Liver (tissue), 9 donors: ENCODE measurements around the gene FGD5. TPM values are rescaled to one million over a fixed set of nuclear protein-coding genes. Genes with fewer than 3 reads are reported as not detected.

ENCODE experiments used
- DNase-seq: peaks from one replicate; pipeline ENCODE4 v3.0.0-alpha.2; 2017; ENCODE audit warnings: low spot score
- H3K27ac ChIP-seq, 2 donors: one replicate each; pipeline ENCODE4 v1.7.0; 2013; ENCODE audit warnings: inconsistent platforms in 2 of 2, low read length in 2 of 2, control low read depth in 1 of 2, low read depth in 1 of 2, mild to moderate bottlenecking in 1 of 2
- H3K27me3 ChIP-seq, 4 donors: one replicate each; pipeline versions ENCODE4 v1.6.1 to v1.7.0; 2013; ENCODE audit warnings: low read length in 3 of 4, inconsistent platforms in 1 of 4, mild to moderate bottlenecking in 1 of 4, moderate library complexity in 1 of 4; ENCODE audit not compliant: control insufficient read depth in 4 of 4, insufficient read depth in 4 of 4
- H3K36me3 ChIP-seq, 4 donors: one replicate each; pipeline versions ENCODE4 v1.6.1 to v1.7.0; 2013; ENCODE audit warnings: low read length in 3 of 4, mild to moderate bottlenecking in 3 of 4, low read depth in 1 of 4, moderate library complexity in 1 of 4; ENCODE audit not compliant: control insufficient read depth in 4 of 4, insufficient read depth in 3 of 4
- H3K4me1 ChIP-seq, 4 donors: one replicate each; pipeline versions ENCODE4 v1.6.1 to v1.7.0; 2013; ENCODE audit warnings: low read length in 3 of 4, mild to moderate bottlenecking in 3 of 4, moderate library complexity in 1 of 4; ENCODE audit not compliant: control insufficient read depth in 4 of 4, insufficient read depth in 4 of 4
- H3K4me3 ChIP-seq, 3 donors: one replicate each; pipeline versions ENCODE4 v1.6.1 to v1.7.0; 2013; ENCODE audit warnings: low read length in 3 of 3, control low read depth in 1 of 3, low read depth in 1 of 3, mild to moderate bottlenecking in 1 of 3
- H3K9ac ChIP-seq, 2 donors: one replicate each; pipeline ENCODE4 v1.7.0; 2013; ENCODE audit warnings: low read length in 2 of 2, mild to moderate bottlenecking in 2 of 2, moderate library complexity in 2 of 2, control low read depth in 1 of 2, low read depth in 1 of 2
- H3K9me3 ChIP-seq, 4 donors: one replicate each; pipeline versions ENCODE4 v1.6.1 to v1.7.0; 2013; ENCODE audit warnings: low read length in 3 of 4; ENCODE audit not compliant: control insufficient read depth in 4 of 4
- CTCF ChIP-seq: fragments of 150-350 bp; IDR thresholded peaks from 2 replicates; pipeline ENCODE4 v1.5.1; 2017; ENCODE audit warnings: improper control_type of control experiment, low read depth, low read length; ENCODE audit not compliant: missing input control
- EGR1 ChIP-seq, 2 donors: IDR thresholded peaks; 2 replicates each; pipeline ENCODE4 v1.6.1; 2016 to 2018; ENCODE audit warnings: antibody characterized with exemption in 2 of 2, low read depth in 2 of 2
- GABPA ChIP-seq, 2 donors: IDR thresholded peaks in 1 of 2; conservative IDR thresholded peaks in 1 of 2; 2 replicates each; pipeline ENCODE4 v1.6.1; 2016; ENCODE audit warnings: antibody characterized with exemption in 2 of 2, mild to moderate bottlenecking in 1 of 2, moderate library complexity in 1 of 2
- HNF4A ChIP-seq, 2 donors: conservative IDR thresholded peaks; 2 replicates each; pipeline ENCODE4 v1.6.1; 2016; ENCODE audit warnings: antibody characterized with exemption in 2 of 2, mild to moderate bottlenecking in 2 of 2
- HNF4G ChIP-seq: IDR thresholded peaks from 2 replicates; pipeline ENCODE4 v1.6.1; 2016; ENCODE audit warnings: antibody characterized with exemption
- NR2F2 ChIP-seq: IDR thresholded peaks from 2 replicates; pipeline ENCODE4 v1.6.1; 2016; ENCODE audit warnings: antibody characterized with exemption
- RXRA ChIP-seq, 2 donors: IDR thresholded peaks; 2 replicates each; pipeline ENCODE4 v1.6.1; 2017 to 2018; ENCODE audit warnings: antibody characterized with exemption in 2 of 2, mild to moderate bottlenecking in 1 of 2
- SP1 ChIP-seq: IDR thresholded peaks from 2 replicates; pipeline ENCODE4 v1.6.1; 2018; ENCODE audit warnings: antibody characterized with exemption, mild to moderate bottlenecking
- TAF1 ChIP-seq: conservative IDR thresholded peaks from 2 replicates; pipeline ENCODE4 v1.6.1; 2016; ENCODE audit warnings: antibody characterized with exemption, mild to moderate bottlenecking
- YY1 ChIP-seq: IDR thresholded peaks from 2 replicates; pipeline ENCODE4 v1.6.1; 2016; ENCODE audit warnings: antibody characterized with exemption, mild to moderate bottlenecking
- WGBS: extraction: QIAGEN DNeasy Blood & Tissue Kit; methylation state at CpG from one replicate; pipeline ENCODE4 v1.1.7; 2013; 5-methylcytosine and 5-hydroxymethylcytosine counted together
- polyA plus RNA-seq, 2 donors: library from polyadenylated mRNA; stranded (reverse) in 1 of 2; unstranded in 1 of 2; fragments of 200-250 nt in 1 of 2; fragments of >200 nt in 1 of 2; fragmentation: Nextera tagmentation in 1 of 2; extraction: Ambion mirVana in 1 of 2; gene quantifications; one replicate each; pipeline versions ENCODE4 v1.2.1 to v1.2.3, GENCODE V29; 2013 to 2015
- total RNA-seq, 2 donors: library from RNA; depleted of rRNA; stranded (reverse); fragments of >200 nt; gene quantifications; one replicate each; pipeline ENCODE4 v1.2.3, GENCODE V29; 2014
- TF ChIP-seq, protein P1 (sequence below): IDR thresholded peaks from 2 replicates; pipeline ENCODE4 v1.6.1; 2016; ENCODE audit warnings: antibody characterized with exemption
- TF ChIP-seq, protein P2 (sequence below): IDR thresholded peaks from 2 replicates; pipeline ENCODE4 v1.6.1; 2016; ENCODE audit warnings: antibody characterized with exemption
- donor health status: healthy.
- donor health status: healthy.
- donor health status: healthy.
- donor health status: healthy.
- donor health status: healthy.

FGD5 gene
- total and polyA plus RNA-seq, 4 donors = 2.0 to 6.3 (median 3.1) TPM

- Histone ChIP-seq H3K27me3 (no peaks in the 10 kb centered on the region), H3K9me3 (no peaks in the 10 kb centered on the region), H3K27ac (no peak overlapping the region), H3K9ac (no peak overlapping the region), H3K4me1 (peaks cover 5 to 14% (median 11%) of the 10 kb centered on the region in 4 donors), H3K36me3 (no peaks in the 10 kb centered on the region), H3K4me3 (no peak overlapping the region)
- 88% methylated on average over 4 of the region's 4 CpGs for WGBS
- TF ChIP-seq CTCF (no peak), YY1 (no peak), HNF4A (conservative IDR thresholded peaks at IDR 0.05) (no peak), HNF4G (no peak), RXRA (IDR thresholded peaks at IDR 0.05) (no peak), EGR1 (IDR thresholded peaks at IDR 0.05; ENCODE audit: low read depth in 2 of 2) (no peak), TAF1 (no peak), GABPA (IDR thresholded peaks at IDR 0.05 in 1 of 2, conservative IDR thresholded peaks at IDR 0.05 in 1 of 2) (no peak)
- TF ChIP-seq, protein P1, sequence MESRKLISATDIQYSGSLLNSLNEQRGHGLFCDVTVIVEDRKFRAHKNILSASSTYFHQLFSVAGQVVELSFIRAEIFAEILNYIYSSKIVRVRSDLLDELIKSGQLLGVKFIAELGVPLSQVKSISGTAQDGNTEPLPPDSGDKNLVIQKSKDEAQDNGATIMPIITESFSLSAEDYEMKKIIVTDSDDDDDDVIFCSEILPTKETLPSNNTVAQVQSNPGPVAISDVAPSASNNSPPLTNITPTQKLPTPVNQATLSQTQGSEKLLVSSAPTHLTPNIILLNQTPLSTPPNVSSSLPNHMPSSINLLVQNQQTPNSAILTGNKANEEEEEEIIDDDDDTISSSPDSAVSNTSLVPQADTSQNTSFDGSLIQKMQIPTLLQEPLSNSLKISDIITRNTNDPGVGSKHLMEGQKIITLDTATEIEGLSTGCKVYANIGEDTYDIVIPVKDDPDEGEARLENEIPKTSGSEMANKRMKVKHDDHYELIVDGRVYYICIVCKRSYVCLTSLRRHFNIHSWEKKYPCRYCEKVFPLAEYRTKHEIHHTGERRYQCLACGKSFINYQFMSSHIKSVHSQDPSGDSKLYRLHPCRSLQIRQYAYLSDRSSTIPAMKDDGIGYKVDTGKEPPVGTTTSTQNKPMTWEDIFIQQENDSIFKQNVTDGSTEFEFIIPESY = no peak
- DNase-seq = no peak
These were observed 21.0 kb upstream of the FGD5 start for GRCh38 chr3:14797731-14798130.

DNA sequence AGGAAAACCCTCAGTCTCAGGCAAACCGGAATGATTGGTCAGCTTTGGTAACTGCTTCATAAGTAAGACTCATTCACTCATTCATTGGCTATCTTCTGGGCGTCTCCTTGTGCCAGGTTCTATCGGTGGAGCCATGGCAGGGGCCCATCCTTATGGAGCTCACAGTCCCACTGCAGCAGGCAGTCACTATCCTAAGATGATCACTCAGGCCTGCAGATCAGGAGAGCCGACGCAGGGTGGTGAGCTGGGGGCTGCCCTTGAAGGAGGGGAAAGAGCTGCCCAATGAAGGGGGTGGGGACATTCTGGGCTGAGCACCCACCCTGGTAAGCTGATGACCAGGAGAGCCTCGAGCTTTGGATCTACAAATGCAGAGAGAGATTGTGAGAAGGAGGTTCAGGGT, 20.5 kb upstream of the FGD5 start:
- 88% methylated on average over 6 of the region's 6 CpGs for WGBS
- Histone ChIP-seq H3K9ac (no peak overlapping the region), H3K36me3 (no peaks in the 10 kb centered on the region), H3K27me3 (no peaks in the 10 kb centered on the region), H3K9me3 (no peaks in the 10 kb centered on the region), H3K4me3 (no peak overlapping the region), H3K4me1 (peaks cover 5 to 19% (median 16%) of the 10 kb centered on the region in 4 donors), H3K27ac (no peak overlapping the region)
- no peak for DNase-seq
- TF ChIP-seq, protein P2, sequence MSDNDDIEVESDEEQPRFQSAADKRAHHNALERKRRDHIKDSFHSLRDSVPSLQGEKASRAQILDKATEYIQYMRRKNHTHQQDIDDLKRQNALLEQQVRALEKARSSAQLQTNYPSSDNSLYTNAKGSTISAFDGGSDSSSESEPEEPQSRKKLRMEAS = no peak
- no peak for TF ChIP-seq NR2F2
- no peak for TF ChIP-seq CTCF
- TF ChIP-seq SP1 = no peak
- no peak for TF ChIP-seq RXRA (IDR thresholded peaks at IDR 0.05)
